B cell (primary cell): ENCODE results near the gene PARG. TPM values are rescaled to one million over a fixed set of nuclear protein-coding genes. Genes with fewer than 3 reads are reported as not detected.

Experiments used
- ATAC-seq: fragments of 200-7000 bp; cut with Tn5 transposase; one replicate; pipeline ENCODE4 v1.10.0; 2021; ENCODE audit warnings: low read depth, mild to moderate bottlenecking, moderate number of reproducible peaks, moderate library complexity
- CTCF ChIA-PET: fragments of 350-600 bp; sonication (Branson Sonifier 250); formaldehyde crosslinking; loops from one replicate; lab custom pipeline; 2021; ENCODE audit warnings: antibody characterized with exemption, inconsistent platforms; lab: Charles Lee
- POLR2A ChIA-PET: fragments of 350-600 bp; sonication (Branson Sonifier 250); formaldehyde crosslinking; loops from one replicate; lab custom pipeline; 2021; ENCODE audit warnings: antibody characterized with exemption; lab: Charles Lee
- DNase-seq: peaks from one replicate; pipeline ENCODE4 v3.0.0; 2013
- H2AFZ ChIP-seq: 2 replicates; pipeline ENCODE4 v1.6.1; 2012; ENCODE audit warnings: mild to moderate bottlenecking, low read depth, low read length; ENCODE audit not compliant: insufficient read depth, poor library complexity, severe bottlenecking
- H3K27ac ChIP-seq, 2 donors: 1 replicate in 1 of 2; 2 replicates in 1 of 2; pipeline ENCODE4 v1.5.1; 2012 to 2013; ENCODE audit warnings: low read length in 2 of 2, mild to moderate bottlenecking in 2 of 2, moderate library complexity in 1 of 2
- H3K27me3 ChIP-seq, 4 experiments: fragments of 200-600 bp in 1 of 4; sonication (generic) in 1 of 4; replicated peaks in 1 of 4; 1 replicate in 2 of 4; 2 replicates in 2 of 4; pipeline versions ENCODE4 v1.6.1 to v1.7.0; 2013 to 2016; ENCODE audit warnings: low read length in 3 of 4, mild to moderate bottlenecking in 2 of 4, mixed read lengths in 1 of 4, moderate library complexity in 1 of 4; ENCODE audit not compliant: insufficient read depth in 4 of 4, control insufficient read depth in 3 of 4; ENCODE audit errors: control extremely low read depth in 1 of 4
- H3K36me3 ChIP-seq, 2 experiments: replicated peaks in 1 of 2; 1 replicate in 1 of 2; 2 replicates in 1 of 2; pipeline versions ENCODE4 v1.6.1 to v1.7.1; 2013; ENCODE audit warnings: low read length in 1 of 2; ENCODE audit not compliant: insufficient read depth in 2 of 2, control insufficient read depth in 1 of 2; ENCODE audit errors: control extremely low read depth in 1 of 2, extremely low read depth in 1 of 2
- H3K4me1 ChIP-seq, 2 donors: fragments of 200-600 bp in 1 of 2; sonication (generic) in 1 of 2; 1 replicate in 1 of 2; 2 replicates in 1 of 2; pipeline versions ENCODE4 v1.5.1 to v1.6.1; 2013 to 2017; ENCODE audit warnings: low read length in 2 of 2; ENCODE audit not compliant: control insufficient read depth in 2 of 2, insufficient read depth in 2 of 2
- H3K4me2 ChIP-seq: replicated peaks from 2 replicates; pipeline ENCODE3; 2012; ENCODE audit warnings: mild to moderate bottlenecking, low read depth, low read length; ENCODE audit not compliant: poor library complexity, severe bottlenecking
- H3K4me3 ChIP-seq, 5 experiments: fragments of 200-600 bp in 1 of 5; sonication (generic) in 1 of 5; 1 replicate in 3 of 5; 2 replicates in 2 of 5; pipeline versions ENCODE4 v1.5.1 to v1.7.0; 2011 to 2016; ENCODE audit warnings: low read length in 4 of 5, mild to moderate bottlenecking in 4 of 5, low read depth in 2 of 5, control low read depth in 1 of 5, moderate library complexity in 1 of 5; ENCODE audit not compliant: insufficient read depth in 1 of 5; ENCODE audit errors: control extremely low read depth in 1 of 5, extremely low read depth in 1 of 5
- H3K79me2 ChIP-seq: fragments of 200-600 bp; sonication (generic); one replicate; pipeline ENCODE4 v1.6.0; 2016; ENCODE audit warnings: low read length; ENCODE audit not compliant: control insufficient read depth, insufficient read depth
- H3K9ac ChIP-seq: fragments of 200-600 bp; sonication (generic); 2 replicates; pipeline ENCODE4 v1.6.1; 2017; ENCODE audit warnings: mild to moderate bottlenecking, low read length, moderate library complexity
- H3K9me3 ChIP-seq, 3 donors: one replicate each; pipeline versions ENCODE4 v1.6.1 to v1.7.1; 2013; ENCODE audit warnings: low read length in 2 of 3; ENCODE audit not compliant: control insufficient read depth in 2 of 3, insufficient read depth in 1 of 3; ENCODE audit errors: control extremely low read depth in 1 of 3
- H4K20me1 ChIP-seq: 2 replicates; pipeline ENCODE4 v1.6.0; 2012; ENCODE audit warnings: mild to moderate bottlenecking, low read length; ENCODE audit not compliant: insufficient read depth, control insufficient read depth, poor library complexity, severe bottlenecking
- H3K27ac Mint-ChIP-seq: one replicate; pipeline ENCODE4 v1.8.0; 2021; ENCODE audit warnings: mixed read lengths
- H3K27me3 Mint-ChIP-seq: one replicate; pipeline ENCODE4 v1.8.0; 2021; ENCODE audit warnings: mixed read lengths
- H3K4me1 Mint-ChIP-seq: one replicate; pipeline ENCODE4 v1.8.0; 2021; ENCODE audit warnings: mixed read lengths
- H3K4me3 Mint-ChIP-seq: one replicate; pipeline ENCODE4 v1.8.0; 2021; ENCODE audit warnings: mixed read lengths
- H3K9me3 Mint-ChIP-seq: one replicate; pipeline ENCODE4 v1.8.0; 2022; ENCODE audit warnings: mixed read lengths; ENCODE audit not compliant: insufficient read depth
- EZH2 ChIP-seq: IDR thresholded peaks from 2 replicates; pipeline ENCODE4 v1.6.1; 2012; ENCODE audit warnings: borderline replicate concordance, low read depth, mild to moderate bottlenecking, moderate library complexity, low read length; ENCODE audit not compliant: insufficient read depth, poor library complexity, severe bottlenecking
- WGBS: methylation state at CpG from one replicate; pipeline ENCODE4 v1.1.5; 2013; ENCODE audit warnings: missing lambda C conversion rate; ENCODE audit not compliant: insufficient coverage; 5-methylcytosine and 5-hydroxymethylcytosine counted together
- intact Hi-C: fragments of 100-400 bp; cut with micrococcal nuclease; formaldehyde crosslinking; loops from one replicate; pipeline ENCODE4 v1.10.0; 2022
- polyA plus RNA-seq: library from polyadenylated mRNA; depleted of rRNA; stranded (reverse); fragments of >200 nt; gene quantifications from 2 replicates; pipeline ENCODE4 v1.2.3, GENCODE V29; 2012
- total RNA-seq, 2 donors: library from RNA; stranded (reverse); fragments of 120-200 nt in 1 of 2; gene quantifications; 1 replicate in 1 of 2; 2 replicates in 1 of 2; pipeline versions ENCODE4 v1.2.3 to v1.2.4, GENCODE V29; 2013 to 2022
- TF ChIP-seq, protein P1 (sequence below): fragments of 200-600 bp; IDR thresholded peaks from one replicate; pipeline ENCODE4 v1.8.0; 2022; ENCODE audit warnings: antibody characterized with exemption, mild to moderate bottlenecking

PARG gene
- total and polyA plus RNA-seq, 2 donors (not counting 1 experiment from before 2014, with no cell fraction given) = 8.5 to 47.9 TPM

DNA sequence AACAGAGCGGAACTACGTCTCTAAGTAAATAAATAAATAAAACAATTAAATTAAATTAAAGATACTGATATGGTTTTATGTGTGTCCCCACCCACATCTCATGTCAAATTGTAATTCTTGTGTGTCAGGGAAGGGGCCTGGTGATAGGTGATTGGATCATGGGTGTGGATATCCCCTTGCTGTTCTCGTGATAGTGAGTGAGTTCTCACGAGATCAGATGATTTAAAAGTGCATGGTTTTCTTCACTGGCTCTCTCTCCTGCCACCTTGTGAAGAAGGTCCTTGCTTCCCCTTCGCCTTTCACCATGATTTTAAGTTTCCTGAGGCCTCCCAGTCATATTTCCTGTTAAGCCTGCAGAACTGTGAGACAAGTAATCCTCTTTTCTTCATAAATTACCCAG is 150.7 kb downstream of the PARG start:
- no peak for DNase-seq
- peaks cover 0 to 3% (median 0%) of the 10 kb centered on the region in 4 experiments for H3K27me3 ChIP-seq
- Mint-ChIP-seq H3K4me1 (no peaks in the 10 kb centered on the region), H3K27me3 (peaks cover 3% of the 10 kb centered on the region), H3K9me3 (no peaks in the 10 kb centered on the region), H3K27ac (no peak overlapping the region), H3K4me3 (no peak overlapping the region)
- no peaks in the 10 kb centered on the region for H3K4me1 ChIP-seq
- no peaks in the 10 kb centered on the region for H4K20me1 ChIP-seq
- ATAC-seq = no peak
- H3K4me3 ChIP-seq = no peak overlapping the region
- H3K4me2 ChIP-seq = no peak overlapping the region
- H3K9ac ChIP-seq = no peak overlapping the region
- 70% methylated on average over 1 of the region's 5 CpGs for WGBS
- no peak overlapping the region for H3K27ac ChIP-seq
- H3K36me3 ChIP-seq = no peaks in the 10 kb centered on the region
- H3K79me2 ChIP-seq = no peaks in the 10 kb centered on the region
- ChIA-PET POLR2A (no interaction called here), CTCF (no interaction called here)
- no peaks in the 10 kb centered on the region for H3K9me3 ChIP-seq
- intact Hi-C loops = no loop called here
- TF ChIP-seq, protein P1, sequence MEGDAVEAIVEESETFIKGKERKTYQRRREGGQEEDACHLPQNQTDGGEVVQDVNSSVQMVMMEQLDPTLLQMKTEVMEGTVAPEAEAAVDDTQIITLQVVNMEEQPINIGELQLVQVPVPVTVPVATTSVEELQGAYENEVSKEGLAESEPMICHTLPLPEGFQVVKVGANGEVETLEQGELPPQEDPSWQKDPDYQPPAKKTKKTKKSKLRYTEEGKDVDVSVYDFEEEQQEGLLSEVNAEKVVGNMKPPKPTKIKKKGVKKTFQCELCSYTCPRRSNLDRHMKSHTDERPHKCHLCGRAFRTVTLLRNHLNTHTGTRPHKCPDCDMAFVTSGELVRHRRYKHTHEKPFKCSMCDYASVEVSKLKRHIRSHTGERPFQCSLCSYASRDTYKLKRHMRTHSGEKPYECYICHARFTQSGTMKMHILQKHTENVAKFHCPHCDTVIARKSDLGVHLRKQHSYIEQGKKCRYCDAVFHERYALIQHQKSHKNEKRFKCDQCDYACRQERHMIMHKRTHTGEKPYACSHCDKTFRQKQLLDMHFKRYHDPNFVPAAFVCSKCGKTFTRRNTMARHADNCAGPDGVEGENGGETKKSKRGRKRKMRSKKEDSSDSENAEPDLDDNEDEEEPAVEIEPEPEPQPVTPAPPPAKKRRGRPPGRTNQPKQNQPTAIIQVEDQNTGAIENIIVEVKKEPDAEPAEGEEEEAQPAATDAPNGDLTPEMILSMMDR = no peak
- no peak for TF ChIP-seq EZH2
- H2AFZ ChIP-seq = no peak overlapping the region

DNA sequence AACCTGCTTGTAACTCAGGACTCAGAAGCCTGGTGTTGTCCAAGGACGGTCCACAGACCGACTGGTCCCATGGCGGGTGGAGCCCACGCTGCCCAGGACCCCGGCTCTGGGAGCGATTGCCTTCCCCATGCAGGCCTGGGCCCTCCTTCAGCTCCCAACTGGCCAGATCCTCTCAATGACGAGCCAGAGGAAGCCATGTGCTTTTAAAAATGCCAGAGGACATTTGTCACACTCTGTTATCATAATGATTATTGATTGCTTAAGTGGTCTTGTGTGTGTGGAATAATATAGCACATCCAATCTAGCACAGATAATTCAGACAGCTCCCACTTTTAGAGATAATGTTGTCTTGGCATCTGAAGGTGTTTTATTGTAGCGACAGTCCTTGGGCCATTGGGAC is 157.1 kb downstream of the PARG start:
- H3K79me2 ChIP-seq = no peaks in the 10 kb centered on the region
- ATAC-seq = no peak
- H3K4me3 Mint-ChIP-seq = no peak overlapping the region
- no peak overlapping the region for H3K27ac Mint-ChIP-seq
- H3K9me3 Mint-ChIP-seq = no peaks in the 10 kb centered on the region
- no peak overlapping the region for H3K4me3 ChIP-seq
- H3K27ac ChIP-seq = no peak overlapping the region
- no peak overlapping the region for H3K4me2 ChIP-seq
- H3K27me3 Mint-ChIP-seq = peaks cover 16% of the 10 kb centered on the region
- no peaks in the 10 kb centered on the region for H3K27me3 ChIP-seq
- CTCF ChIA-PET = no interaction called here
- H3K4me1 Mint-ChIP-seq = no peaks in the 10 kb centered on the region
- H3K9ac ChIP-seq = no peak overlapping the region
- H3K36me3 ChIP-seq = no peaks in the 10 kb centered on the region
- intact Hi-C loops = no loop called here
- POLR2A ChIA-PET = no interaction called here
- H3K4me1 ChIP-seq = no peaks in the 10 kb centered on the region
- TF ChIP-seq EZH2 = no peak
- TF ChIP-seq, protein P1 = no peak
- 93% methylated on average over 3 of the region's 8 CpGs for WGBS
- H2AFZ ChIP-seq = no peak overlapping the region
- no peaks in the 10 kb centered on the region for H3K9me3 ChIP-seq
- H4K20me1 ChIP-seq = no peaks in the 10 kb centered on the region
- DNase-seq = no peak
